Keratinocyte (primary cell): Measurements from ENCODE around the gene CPEB4. TPM values are rescaled to one million over a fixed set of nuclear protein-coding genes. Genes with fewer than 3 reads are reported as not detected.

Experiments
- DNase-seq: peaks from one replicate; pipeline ENCODE4 v3.0.0-alpha.2; 2011; ENCODE audit warnings: low read depth, missing footprints, low spot score
- FAIRE-seq: peaks from 2 replicates; lab custom pipeline; 2011; peaks lifted over from hg19 to GRCh38; lab: Jason Lieb, UNC
- H2AFZ ChIP-seq: 2 replicates; pipeline ENCODE4 v1.6.0; 2012; ENCODE audit warnings: low read length, control low read depth, inconsistent platforms; ENCODE audit not compliant: control insufficient read depth
- H3K27ac ChIP-seq: 2 replicates; pipeline ENCODE4 v1.5.1; 2011; ENCODE audit warnings: low read length; ENCODE audit not compliant: control insufficient read depth, insufficient read depth
- H3K27me3 ChIP-seq: 3 replicates; pipeline ENCODE4 v1.6.0; 2011; ENCODE audit warnings: low read length; ENCODE audit not compliant: control insufficient read depth, insufficient read depth; ENCODE audit errors: extremely low read depth
- H3K36me3 ChIP-seq, 2 experiments: 2 replicates in 1 of 2; 3 replicates in 1 of 2; pipeline ENCODE4 v1.5.1; 2011; ENCODE audit warnings: low read length in 2 of 2, mild to moderate bottlenecking in 1 of 2; ENCODE audit not compliant: control insufficient read depth in 2 of 2, insufficient read depth in 2 of 2; ENCODE audit errors: extremely low read depth in 1 of 2
- H3K4me1 ChIP-seq: 3 replicates; pipeline ENCODE4 v1.5.1; 2011; ENCODE audit warnings: low read length; ENCODE audit not compliant: control insufficient read depth, insufficient read depth; ENCODE audit errors: extremely low read depth
- H3K4me2 ChIP-seq: 3 replicates; pipeline ENCODE4 v1.6.0; 2011; ENCODE audit warnings: low read depth, low read length; ENCODE audit not compliant: control insufficient read depth, insufficient read depth; ENCODE audit errors: extremely low read depth
- H3K4me3 ChIP-seq, 3 experiments: fragments of 200-600 bp in 1 of 3; sonication (generic) in 1 of 3; 2 replicates in 2 of 3; 3 replicates in 1 of 3; pipeline ENCODE4 v1.5.1; 2011 to 2016; ENCODE audit warnings: low read length in 3 of 3, mild to moderate bottlenecking in 3 of 3, control low read depth in 2 of 3, inconsistent platforms in 1 of 3, low read depth in 1 of 3, mixed read lengths in 1 of 3, mixed run types in 1 of 3, moderate library complexity in 1 of 3; ENCODE audit not compliant: control insufficient read depth in 2 of 3, insufficient read depth in 2 of 3; ENCODE audit errors: extremely low read depth in 1 of 3
- H3K79me2 ChIP-seq: 2 replicates; pipeline ENCODE4 v1.6.0; 2012; ENCODE audit warnings: low read length; ENCODE audit not compliant: control insufficient read depth, insufficient read depth
- H3K9ac ChIP-seq: 3 replicates; pipeline ENCODE4 v1.6.0; 2011; ENCODE audit warnings: low read length; ENCODE audit not compliant: control insufficient read depth, insufficient read depth; ENCODE audit errors: extremely low read depth
- H3K9me1 ChIP-seq: 3 replicates; pipeline ENCODE4 v1.6.0; 2011; ENCODE audit warnings: low read length; ENCODE audit not compliant: control insufficient read depth, insufficient read depth; ENCODE audit errors: extremely low read depth
- H3K9me3 ChIP-seq: 2 replicates; pipeline ENCODE4 v1.5.1; 2012; ENCODE audit warnings: low read depth, low read length; ENCODE audit not compliant: control insufficient read depth
- H4K20me1 ChIP-seq: 3 replicates; pipeline ENCODE4 v1.6.0; 2011; ENCODE audit warnings: low read length; ENCODE audit not compliant: control insufficient read depth, insufficient read depth; ENCODE audit errors: extremely low read depth
- CTCF ChIP-seq, 3 experiments: IDR thresholded peaks in 1 of 3; conservative IDR thresholded peaks in 1 of 3; optimal IDR thresholded peaks in 1 of 3; 2 replicates in 2 of 3; 3 replicates in 1 of 3; pipeline versions ENCODE3 to v1.5.1; 2011; ENCODE audit warnings: low read length in 3 of 3, mild to moderate bottlenecking in 3 of 3, moderate library complexity in 2 of 3, control low read depth in 1 of 3, inconsistent platforms in 1 of 3; ENCODE audit not compliant: insufficient read depth in 2 of 3; ENCODE audit errors: extremely low read depth in 1 of 3
- EZH2 ChIP-seq: IDR thresholded peaks from one replicate; pipeline ENCODE4 v1.6.1; 2012; ENCODE audit warnings: inconsistent platforms, mild to moderate bottlenecking, low read length, moderate library complexity
- dilution Hi-C: fragments of 300-500 bp; cut with MboI; formaldehyde crosslinking; loops from one replicate; pipeline ENCODE4 v1.7.0; 2020; ENCODE audit warnings: low sequenced_read_pairs; ENCODE audit not compliant: extremely low pct_ligation_motif_present
- polyA plus RNA-seq, 5 experiments: library from polyadenylated mRNA; depleted of rRNA in 3 of 5; stranded (reverse) in 3 of 5; stranded (forward) in 1 of 5; unstranded in 1 of 5; fragments of >200 nt; gene quantifications; 1 replicate in 1 of 5; 2 replicates in 3 of 5; 3 replicates in 1 of 5; pipeline versions ENCODE4 v1.2.1 to v1.2.3, GENCODE V29; 2011 to 2012; ENCODE audit warnings: missing spikeins in 2 of 5, low read depth in 1 of 5, low replicate concordance in 1 of 5

Gene CPEB4
- polyA plus RNA-seq, 1 donor (not counting 4 experiments of a cell fraction or from before 2014, with no cell fraction given), result 13.8 TPM

GRCh38 chr5:173901705-173902104, 13.6 kb downstream of the CPEB4 start:
- no peak for DNase-seq
- no peak for FAIRE-seq
- Histone ChIP-seq H3K36me3 (no peaks in the 10 kb centered on the region), H3K79me2 (peaks cover 3% of the 10 kb centered on the region), H3K27ac (no peak overlapping the region), H4K20me1 (no peaks in the 10 kb centered on the region), H3K9me1 (no peaks in the 10 kb centered on the region), H3K4me1 (no peaks in the 10 kb centered on the region), H3K4me2 (no peak overlapping the region), H3K27me3 (no peaks in the 10 kb centered on the region), H3K9ac (no peak overlapping the region), H2AFZ (no peak overlapping the region), H3K9me3 (no peaks in the 10 kb centered on the region), H3K4me3 (no peak overlapping the region)
- no peak for TF ChIP-seq EZH2
- TF ChIP-seq CTCF (optimal IDR thresholded peaks at IDR 0.05 in 1 of 3, IDR thresholded peaks at IDR 0.05 in 1 of 3, conservative IDR thresholded peaks at IDR 0.05 in 1 of 3; ENCODE audit: extremely low read depth in 1 of 3, insufficient read depth in 2 of 3, low read length in 3 of 3), result no peak
- dilution Hi-C loops, result no loop called here

- H3K79me2 ChIP-seq, result peaks cover 3% of the 10 kb centered on the region
- TF ChIP-seq CTCF (optimal IDR thresholded peaks at IDR 0.05 in 1 of 3, IDR thresholded peaks at IDR 0.05 in 1 of 3, conservative IDR thresholded peaks at IDR 0.05 in 1 of 3; ENCODE audit: extremely low read depth in 1 of 3, insufficient read depth in 2 of 3, low read length in 3 of 3) (no peak), EZH2 (no peak)
- dilution Hi-C loops, result no loop called here
Measured at GRCh38 chr5:173902334-173902733, 14.2 kb downstream of the CPEB4 start.

More at GRCh38 chr5:173902334-173902733, 14.2 kb downstream of the CPEB4 start:
- no peak for FAIRE-seq
- H2AFZ ChIP-seq, result no peak overlapping the region
- no peaks in the 10 kb centered on the region for H3K9me1 ChIP-seq
- no peaks in the 10 kb centered on the region for H3K36me3 ChIP-seq
- no peak overlapping the region for H3K4me3 ChIP-seq
- H3K4me1 ChIP-seq, result no peaks in the 10 kb centered on the region
- no peak overlapping the region for H3K9ac ChIP-seq
- no peaks in the 10 kb centered on the region for H3K27me3 ChIP-seq
- no peak overlapping the region for H3K27ac ChIP-seq
- no peak overlapping the region for H3K4me2 ChIP-seq
- no peaks in the 10 kb centered on the region for H4K20me1 ChIP-seq
- DNase-seq, result no peak
- H3K9me3 ChIP-seq, result no peaks in the 10 kb centered on the region
